Fibroblast of villous mesenchyme (primary cell): ENCODE results near the gene TM7SF2. TPM values are rescaled to one million over a fixed set of nuclear protein-coding genes. Genes with fewer than 3 reads are reported as not detected.

Experiments used
- DNase-seq: peaks from one replicate; pipeline ENCODE4 v3.0.0-alpha.2; 2010; ENCODE audit warnings: low read depth
- H3K4me3 ChIP-seq: 2 replicates; pipeline ENCODE4 v1.5.1; 2011; ENCODE audit warnings: low read depth, mild to moderate bottlenecking, low read length
- total RNA-seq: library from RNA; depleted of rRNA; stranded (reverse); fragments of >200 nt; gene quantifications from 2 replicates; pipeline ENCODE4 v1.2.3, GENCODE V29; 2012
- TF ChIP-seq, protein P1 (sequence below): IDR thresholded peaks from 2 replicates; pipeline ENCODE4 v1.5.1; 2012; ENCODE audit warnings: low read depth, mild to moderate bottlenecking, low read length; ENCODE audit not compliant: insufficient read depth

The TM7SF2 gene
- total RNA-seq, 1 donor = 45.8 TPM

DNA sequence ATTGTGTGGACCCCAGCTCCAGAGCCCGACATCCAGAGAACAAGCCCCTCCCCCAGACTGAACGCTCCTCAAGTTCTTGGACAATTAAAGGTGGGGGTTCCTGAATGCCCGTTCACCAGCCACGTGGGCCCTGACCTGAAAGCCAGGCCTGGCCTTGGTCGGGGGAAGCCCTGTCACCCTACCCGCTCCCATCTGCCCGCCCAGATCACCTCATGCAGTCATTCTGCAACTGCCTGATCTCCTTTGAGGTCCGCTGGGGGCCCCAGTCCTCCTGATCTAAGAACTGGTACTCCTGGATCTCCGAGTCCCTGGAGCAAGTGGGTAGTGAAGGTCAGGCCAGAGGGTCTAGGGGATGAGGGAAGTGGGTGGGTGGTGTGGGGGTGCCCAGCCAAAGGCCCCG lies 44.2 kb upstream of the TM7SF2 start:
- no peak for DNase-seq
- H3K4me3 ChIP-seq = no peak overlapping the region
- TF ChIP-seq, protein P1, sequence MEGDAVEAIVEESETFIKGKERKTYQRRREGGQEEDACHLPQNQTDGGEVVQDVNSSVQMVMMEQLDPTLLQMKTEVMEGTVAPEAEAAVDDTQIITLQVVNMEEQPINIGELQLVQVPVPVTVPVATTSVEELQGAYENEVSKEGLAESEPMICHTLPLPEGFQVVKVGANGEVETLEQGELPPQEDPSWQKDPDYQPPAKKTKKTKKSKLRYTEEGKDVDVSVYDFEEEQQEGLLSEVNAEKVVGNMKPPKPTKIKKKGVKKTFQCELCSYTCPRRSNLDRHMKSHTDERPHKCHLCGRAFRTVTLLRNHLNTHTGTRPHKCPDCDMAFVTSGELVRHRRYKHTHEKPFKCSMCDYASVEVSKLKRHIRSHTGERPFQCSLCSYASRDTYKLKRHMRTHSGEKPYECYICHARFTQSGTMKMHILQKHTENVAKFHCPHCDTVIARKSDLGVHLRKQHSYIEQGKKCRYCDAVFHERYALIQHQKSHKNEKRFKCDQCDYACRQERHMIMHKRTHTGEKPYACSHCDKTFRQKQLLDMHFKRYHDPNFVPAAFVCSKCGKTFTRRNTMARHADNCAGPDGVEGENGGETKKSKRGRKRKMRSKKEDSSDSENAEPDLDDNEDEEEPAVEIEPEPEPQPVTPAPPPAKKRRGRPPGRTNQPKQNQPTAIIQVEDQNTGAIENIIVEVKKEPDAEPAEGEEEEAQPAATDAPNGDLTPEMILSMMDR = no peak

DNA sequence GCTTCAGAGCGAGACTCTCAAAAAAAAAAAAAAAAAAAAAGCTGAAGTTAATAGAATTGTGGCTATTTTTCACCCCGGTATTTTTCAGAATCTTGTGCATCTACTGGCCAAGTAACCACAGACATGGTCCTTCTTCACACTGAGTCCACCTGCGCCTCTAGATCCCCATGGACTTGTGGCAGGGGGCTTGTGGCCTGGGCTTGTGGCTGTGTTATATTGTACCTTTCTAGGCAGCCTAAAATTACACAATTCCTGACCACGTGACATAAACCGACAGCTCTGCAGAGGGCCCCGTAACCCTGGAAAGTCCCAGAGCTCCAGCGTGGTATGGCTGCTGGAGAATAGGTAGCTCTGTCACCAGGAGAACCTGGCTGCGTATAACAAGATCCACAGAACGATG lies 42.5 kb upstream of the TM7SF2 start:
- TF ChIP-seq, protein P1 = no peak
- DNase-seq = peak; percentile 28
- H3K4me3 ChIP-seq = no peak overlapping the region

DNA sequence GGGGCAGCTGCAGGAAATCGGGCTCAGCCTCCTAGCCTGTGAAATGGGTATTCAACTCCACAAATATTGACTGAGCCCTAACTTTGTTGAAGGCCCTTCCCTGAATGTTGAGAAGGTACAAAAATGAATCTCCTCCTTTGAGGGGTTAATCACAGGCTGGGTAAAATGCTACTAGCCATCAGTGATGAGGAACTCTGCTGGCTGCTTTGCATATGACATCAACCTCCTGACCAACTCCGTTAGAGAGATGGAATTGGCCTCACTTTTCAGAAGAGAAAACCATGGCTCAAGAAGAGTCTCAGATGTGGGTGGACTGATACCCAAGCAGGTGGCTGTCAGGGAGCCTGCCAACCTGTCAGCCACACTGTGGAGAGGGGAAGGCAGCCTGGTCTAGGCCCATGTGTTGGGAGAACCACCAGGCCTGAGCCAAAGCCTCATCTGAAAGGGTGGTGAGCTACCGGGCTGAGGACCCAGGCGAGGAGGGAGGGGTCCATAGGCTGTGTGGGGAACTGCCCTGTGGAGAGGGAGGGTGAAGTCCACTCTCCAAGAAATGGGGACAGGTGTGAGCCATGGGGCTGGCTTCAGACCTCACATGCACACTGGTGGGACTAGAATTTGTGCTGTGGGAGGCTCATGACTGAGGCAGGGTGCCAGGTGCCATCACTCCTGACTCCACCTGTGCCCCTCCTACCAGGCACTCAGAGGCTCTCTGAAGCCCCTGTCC lies 39.6 kb upstream of the TM7SF2 start:
- H3K4me3 ChIP-seq = no peak overlapping the region
- TF ChIP-seq, protein P1 = no peak
- DNase-seq = no peak

DNA sequence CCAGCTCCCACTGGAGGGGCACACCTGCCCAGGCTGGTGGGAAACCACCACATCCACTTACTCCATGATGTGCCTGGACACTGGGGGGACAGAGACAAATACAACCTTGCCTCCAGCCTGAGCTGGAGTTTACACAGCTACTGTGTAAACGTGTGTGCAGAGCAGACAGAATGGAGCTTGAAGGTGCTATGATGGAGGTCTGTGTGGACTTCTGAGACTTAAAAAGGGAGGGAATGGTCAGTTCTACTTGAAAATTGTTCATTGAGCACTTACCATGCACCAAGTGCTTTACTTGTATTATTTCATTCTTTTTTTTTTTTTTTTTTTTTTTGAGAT lies 39.1 kb upstream of the TM7SF2 start:
- TF ChIP-seq, protein P1 = no peak
- no peak for DNase-seq

DNA sequence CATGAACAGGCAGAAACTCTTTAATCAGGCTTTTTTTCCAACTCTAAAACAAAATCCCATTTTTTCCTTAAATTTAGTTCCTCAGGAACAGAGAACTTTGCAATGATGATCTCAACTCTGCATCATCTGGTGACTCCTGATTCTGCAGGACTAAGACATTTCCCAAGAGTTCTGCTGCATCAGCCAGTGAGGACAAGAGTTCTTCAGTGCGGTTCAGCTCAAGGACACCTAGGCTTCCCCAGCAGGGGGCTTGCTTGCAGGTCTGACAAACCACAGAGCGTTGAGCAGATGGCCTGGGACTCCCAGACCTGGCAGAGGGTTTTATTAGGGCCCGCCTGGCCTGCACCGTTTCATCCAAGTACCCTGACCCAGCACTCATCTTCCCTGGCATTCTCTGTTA lies 34.2 kb upstream of the TM7SF2 start:
- TF ChIP-seq, protein P1 = no peak
- H3K4me3 ChIP-seq = no peak overlapping the region
- DNase-seq = no peak

More for the DNA sequence above, 39.1 kb upstream of the TM7SF2 start:
- H3K4me3 ChIP-seq = no peak overlapping the region

DNA sequence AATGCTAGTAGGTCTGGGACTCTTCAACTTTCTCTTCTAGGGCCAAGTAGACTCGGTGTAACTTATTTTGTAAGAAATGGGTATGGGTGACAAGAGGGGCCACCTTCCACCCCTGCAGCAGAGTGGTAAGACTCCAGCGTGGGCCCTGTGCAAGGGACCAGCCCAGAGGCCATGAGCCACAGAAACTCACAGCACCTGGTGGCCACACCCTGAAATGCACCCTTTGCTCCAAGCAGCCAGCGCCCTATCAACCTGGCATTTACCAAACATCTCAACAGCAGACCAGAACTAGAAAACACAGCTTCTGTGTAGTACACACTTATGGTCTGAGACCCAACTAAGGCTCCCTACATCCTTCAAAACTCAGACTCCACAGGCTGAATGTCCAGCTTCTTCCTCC lies 33.5 kb upstream of the TM7SF2 start:
- no peak overlapping the region for H3K4me3 ChIP-seq
- TF ChIP-seq, protein P1 = peak; percentile 73
- peak; percentile 35 for DNase-seq
